Ureter (tissue), 1 donor: ENCODE measurements around the gene COTL1. TPM values are rescaled to one million over a fixed set of nuclear protein-coding genes. Genes with fewer than 3 reads are reported as not detected.
"Not testable (repeated sequence)": the region's sequence is repeated elsewhere in the genome, so short reads cannot be mapped to it uniquely, and the experiment has no call there.

Source experiments
- DNase-seq: peaks from one replicate; pipeline ENCODE4 v3.0.0-alpha.2; 2020; ENCODE audit warnings: low spot score
- total RNA-seq: library from RNA; stranded (reverse); gene quantifications from one replicate; pipeline ENCODE4 v1.2.4, GENCODE V29; 2023
- donor health status: DM: yes; HTN: yes; CAD: no.

Gene COTL1
- total RNA-seq, 1 donor from 2014 or later, result 79.6 TPM

GRCh38 chr16:84643180-84643583, 25.3 kb upstream of the COTL1 start:
- peak; percentile 92 for DNase-seq

DNA sequence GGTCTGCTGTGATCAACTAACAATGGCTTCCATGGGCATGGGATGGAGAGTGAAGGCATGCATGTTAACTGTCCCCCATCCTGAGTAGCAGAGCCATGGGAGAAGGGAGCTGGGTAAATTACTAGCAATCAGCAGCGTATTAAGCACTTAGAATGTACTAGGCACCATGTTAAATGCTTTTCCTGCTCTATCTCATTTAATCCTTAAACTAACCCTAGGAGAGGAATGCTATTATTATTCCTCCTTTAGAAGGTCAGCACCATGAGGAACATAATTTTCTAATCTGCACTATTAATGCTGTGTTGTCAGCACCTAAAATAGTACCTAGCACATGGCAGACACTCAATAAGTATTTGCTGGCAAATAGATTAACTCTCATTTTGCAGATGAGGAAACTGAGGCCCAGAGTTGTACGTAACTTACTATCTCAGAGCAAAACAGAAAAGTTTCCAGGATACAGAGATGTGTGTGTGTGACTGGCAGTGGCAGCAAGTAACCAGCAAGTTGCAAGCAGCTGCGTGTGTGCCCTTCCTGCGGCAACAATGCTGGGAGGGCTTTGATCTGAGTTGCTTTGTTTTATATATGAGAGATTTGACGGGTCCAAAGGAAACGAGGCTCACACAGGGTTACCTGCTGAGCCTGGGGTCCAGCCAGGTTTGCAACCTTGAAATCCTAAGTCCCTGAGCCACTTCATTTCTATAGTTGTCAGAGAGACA, 23.9 kb upstream of the COTL1 start:
- DNase-seq, result no peak

GRCh38 chr16:84640145-84640544, 22.3 kb upstream of the COTL1 start:
- DNase-seq, result no peak

DNA sequence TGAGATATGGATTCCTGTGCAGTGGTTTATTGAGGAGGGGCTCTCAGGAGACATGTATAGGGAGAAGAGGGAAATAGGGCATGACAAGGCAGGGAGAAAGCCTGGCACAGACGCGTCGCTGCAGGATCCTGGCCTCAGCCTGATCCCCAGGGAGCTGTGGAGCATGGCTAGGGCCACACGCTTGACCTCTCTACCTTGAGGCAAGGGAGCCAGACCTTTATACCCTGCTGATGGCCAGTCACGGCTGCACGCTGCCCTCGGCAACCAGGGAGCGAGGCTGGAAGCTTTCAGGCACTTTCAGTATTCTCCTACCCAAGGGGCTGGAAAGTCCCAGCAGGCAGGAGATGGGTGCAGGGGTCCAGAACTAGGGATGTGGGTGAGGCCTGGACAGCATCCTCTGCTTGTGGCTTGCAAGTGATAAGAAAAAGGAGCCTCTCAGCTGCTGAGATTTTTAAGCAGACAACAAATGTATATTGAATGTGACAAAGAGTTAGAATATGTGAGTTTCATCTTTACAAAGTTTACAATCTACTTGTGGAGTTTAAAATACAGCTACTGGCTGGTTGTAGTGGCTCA, 20.4 kb upstream of the COTL1 start:
- no peak for DNase-seq

DNA sequence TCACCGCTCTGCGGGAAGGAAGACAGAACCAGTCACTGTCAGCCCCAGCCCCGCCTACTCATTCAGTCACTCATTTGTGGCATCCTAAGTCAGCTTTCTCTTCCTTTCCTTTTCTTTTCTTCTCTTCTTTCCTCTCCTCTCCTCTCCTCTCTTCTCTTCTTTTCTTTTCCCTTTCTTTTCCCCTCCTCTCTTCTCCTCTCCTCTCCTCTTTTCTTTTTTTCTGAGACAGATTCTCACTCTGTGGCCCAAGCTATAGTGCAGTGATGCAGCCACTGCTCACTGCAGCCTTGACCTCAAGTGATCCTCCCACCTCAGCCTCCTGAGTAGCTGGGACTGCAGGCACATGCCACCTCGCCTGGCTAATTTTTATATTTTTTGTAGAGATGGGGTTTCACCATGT, 19.8 kb upstream of the COTL1 start:
- DNase-seq, result no peak

GRCh38 chr16:84635702-84636101, 17.8 kb upstream of the COTL1 start:
- no peak for DNase-seq

DNA sequence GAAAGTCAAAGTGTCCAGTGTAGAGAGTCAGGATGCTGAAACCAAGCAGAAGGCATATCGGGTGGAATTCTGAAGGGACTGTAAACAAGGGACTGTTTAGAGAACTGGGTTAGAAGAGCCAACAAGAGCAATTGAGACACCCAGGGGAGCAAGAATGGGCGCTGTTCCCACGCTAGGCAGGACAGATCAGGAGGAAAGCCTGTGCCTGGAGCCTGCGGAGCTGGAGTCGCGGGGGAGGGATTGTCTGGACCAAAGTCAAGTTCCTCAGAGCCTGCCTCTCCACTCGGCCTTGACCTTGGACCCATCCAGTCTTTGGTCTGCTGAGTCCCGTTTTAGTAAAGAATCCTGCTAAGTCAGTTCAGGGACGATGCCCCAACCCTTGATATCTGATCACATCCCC, 15.7 kb upstream of the COTL1 start:
- DNase-seq, result peak; percentile 63

DNA sequence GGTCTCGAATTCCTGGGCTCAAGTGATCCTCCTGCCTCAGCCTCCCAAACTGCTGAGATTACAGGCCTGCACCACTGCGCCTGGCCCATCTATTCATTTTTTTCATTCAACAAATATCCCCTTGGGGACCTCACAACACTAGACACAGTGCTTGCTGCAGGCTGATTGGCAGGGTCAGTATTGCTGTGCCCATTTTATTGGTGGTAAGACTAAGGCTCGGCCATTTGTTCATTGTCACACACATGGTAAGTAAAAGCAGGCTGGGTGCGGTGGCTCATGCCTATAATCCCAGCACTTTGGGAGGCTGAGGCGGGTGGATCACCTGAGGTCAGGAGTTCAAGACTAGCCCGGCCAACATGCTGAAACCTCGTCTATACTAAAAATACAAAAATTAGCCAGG, 15.0 kb upstream of the COTL1 start:
- not testable (repeated sequence) for DNase-seq

DNA sequence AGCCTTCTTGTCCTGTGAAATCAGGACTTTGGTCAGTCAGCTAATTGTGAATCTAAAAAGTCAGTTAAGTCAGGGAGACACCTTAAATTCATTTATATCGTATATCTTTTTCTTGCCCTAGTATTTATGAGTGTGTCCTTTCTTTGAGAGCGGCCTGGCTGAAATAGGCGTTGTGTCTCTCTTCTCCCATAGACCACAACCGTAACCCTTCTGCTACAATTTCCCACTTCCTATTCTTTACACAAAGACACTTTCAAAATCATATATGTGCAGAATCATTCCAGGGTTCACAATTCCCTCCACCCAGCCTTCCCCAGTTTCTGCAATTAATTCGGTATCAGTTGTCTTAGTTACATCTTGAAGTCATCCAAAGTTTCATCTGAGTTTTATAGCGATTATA, 14.0 kb upstream of the COTL1 start:
- DNase-seq, result no peak

GRCh38 chr16:84631153-84631466, 13.2 kb upstream of the COTL1 start:
- DNase-seq, result no peak

GRCh38 chr16:84630446-84631152, 12.7 kb upstream of the COTL1 start:
- no peak for DNase-seq

GRCh38 chr16:84630009-84630408, 12.1 kb upstream of the COTL1 start:
- DNase-seq, result no peak

GRCh38 chr16:84629580-84629979, 11.7 kb upstream of the COTL1 start:
- DNase-seq, result no peak

DNA sequence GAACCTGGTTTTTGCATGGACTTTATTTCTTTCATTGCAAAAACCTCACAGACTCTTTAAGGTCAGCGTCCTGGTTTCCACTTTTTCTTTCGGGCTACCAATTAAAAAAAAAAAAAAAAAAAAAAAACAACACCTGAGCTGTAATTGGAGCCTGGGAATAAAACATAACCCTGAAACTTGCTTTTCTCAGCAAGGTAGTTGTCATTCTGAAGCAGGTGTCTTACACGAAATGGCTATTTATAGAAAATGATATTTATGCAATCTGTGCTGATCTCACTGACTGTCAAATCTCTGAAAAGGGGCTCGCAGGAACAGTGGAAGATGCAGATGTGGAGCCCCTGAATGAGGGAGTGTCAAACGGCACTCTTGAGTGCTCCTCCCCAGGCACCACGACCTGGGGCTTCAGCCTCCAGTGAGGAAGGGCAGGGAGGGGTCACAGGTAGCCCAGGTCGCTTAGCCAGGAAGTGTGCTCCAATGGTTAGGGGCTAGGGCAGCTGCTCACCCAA, 10.4 kb upstream of the COTL1 start:
- no peak for DNase-seq

- no peak for DNase-seq
Observed at GRCh38 chr16:84625556-84625955, 7.7 kb upstream of the COTL1 start.

DNA sequence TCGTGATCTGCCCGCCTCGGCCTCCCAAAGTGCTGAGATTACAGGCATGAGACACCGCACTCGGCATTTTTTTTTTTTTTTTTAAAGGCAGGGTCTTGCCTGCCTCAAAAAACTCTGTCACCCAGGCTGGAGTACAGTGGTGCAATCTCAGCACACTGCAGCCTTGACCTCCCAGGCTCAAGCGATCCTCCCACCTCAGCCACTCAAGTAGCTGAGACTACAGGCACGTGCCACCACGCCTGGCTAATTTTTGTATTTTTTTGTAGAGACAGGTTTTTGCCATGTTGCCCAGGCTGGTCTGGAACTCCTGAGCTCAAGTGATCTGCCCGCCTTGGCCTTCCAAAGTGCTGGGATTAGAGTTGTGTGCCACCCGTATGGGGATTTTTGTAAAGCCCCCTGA, 3.0 kb upstream of the COTL1 start:
- not testable (repeated sequence) for DNase-seq

DNA sequence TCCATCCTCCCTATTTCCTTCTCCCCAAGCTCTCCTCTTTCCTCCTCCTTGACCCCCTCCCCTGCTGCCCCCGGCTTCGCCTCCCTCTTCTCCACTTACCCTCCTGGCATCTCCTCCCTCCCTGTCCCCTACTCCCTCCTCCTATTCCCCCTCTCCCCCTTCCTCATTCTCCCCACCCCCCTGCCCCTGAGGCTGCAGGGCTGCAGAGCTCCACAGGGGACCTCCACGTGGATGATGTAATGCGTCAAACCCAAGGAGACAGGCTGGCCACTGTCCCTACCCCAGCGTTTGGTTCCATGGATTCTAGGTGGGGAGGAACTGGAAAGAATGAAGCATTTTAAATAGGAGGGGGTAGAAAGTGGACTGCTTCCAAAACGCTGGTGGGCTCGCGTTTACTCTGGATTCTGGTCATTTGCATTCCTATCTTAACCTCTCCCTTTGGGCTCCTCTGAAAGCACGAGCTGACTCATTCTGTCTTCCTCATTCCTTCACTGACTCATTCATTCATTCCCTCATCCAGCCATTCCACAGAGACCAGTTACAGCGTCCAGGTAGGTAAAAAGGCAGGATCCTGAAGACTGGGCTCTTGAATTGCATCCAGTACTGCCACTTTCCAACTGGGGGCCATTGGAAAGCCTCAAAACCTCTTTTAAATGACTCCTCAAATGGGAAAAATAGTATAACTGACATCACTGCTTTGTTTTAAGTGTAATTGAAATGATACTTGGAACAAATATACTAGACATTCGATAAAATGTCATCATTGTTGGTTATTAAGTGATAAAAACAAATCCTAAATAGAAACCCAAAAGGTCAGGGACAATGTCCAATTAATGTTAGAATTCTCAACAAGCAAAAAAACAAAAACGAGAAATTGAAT, 943 bp upstream of the COTL1 start:
- no peak for DNase-seq

GRCh38 chr16:84617041-84617790, 662 bp downstream of the COTL1 start:
- DNase-seq, result no peak

DNA sequence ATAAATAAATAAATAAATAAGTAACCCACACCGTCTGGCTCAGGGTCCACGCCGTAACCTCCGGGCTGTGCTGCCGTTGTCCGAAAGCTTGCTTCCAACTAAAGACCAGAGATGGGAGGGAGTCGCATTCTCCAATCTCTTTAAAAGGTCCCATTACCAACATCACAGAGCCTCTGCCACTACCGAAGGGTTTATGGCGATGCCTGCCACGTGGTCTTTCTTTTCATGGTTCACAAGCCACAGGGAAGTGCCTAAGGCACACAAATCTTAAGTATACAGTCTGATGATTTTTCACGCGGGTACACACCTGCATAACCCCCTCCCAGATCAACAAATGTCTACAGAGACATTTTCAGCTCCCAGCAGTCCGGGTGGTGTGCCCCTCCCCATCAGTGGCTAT, 1.4 kb downstream of the COTL1 start:
- no peak for DNase-seq

DNA sequence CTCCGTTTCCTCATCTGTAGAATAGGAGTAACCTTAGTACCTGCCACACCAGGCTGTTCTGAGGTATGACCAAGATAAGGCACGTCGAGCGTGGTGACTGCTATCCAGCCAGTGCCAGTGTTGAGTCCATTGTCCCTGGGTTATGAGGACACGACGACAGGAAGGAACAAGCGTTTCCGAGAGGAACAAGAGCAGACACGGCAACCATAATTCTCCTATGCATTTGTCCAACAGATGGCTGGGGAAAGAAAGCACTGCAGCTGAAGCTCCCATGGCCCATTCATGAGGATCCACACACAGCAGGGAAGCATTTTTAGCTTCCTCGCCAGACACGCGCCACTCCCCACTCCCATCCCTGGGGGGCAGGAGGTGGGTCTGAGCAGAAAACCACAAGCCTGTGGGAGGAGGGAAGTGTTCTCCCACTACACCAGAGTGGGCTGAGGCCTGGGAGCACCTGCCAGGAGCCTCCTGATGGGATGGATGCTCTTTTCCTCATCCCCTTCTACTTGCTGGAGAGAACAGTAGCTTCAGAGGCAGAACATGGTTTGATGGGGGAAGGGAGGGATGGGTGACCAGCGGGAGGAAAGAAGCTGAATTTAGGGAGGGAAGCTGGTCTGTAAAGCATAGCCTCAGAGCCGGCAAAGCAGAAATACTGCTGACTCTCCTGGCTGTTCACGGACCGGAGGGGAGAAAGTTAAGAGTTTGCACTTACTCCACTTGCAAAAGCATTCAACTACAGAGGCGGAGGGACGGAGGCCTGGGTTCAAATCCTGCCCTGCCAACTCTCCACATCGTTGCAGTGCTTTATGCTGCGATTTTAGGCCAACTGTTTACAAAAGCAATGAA, 2.7 kb downstream of the COTL1 start:
- DNase-seq, result no peak

- DNase-seq, result no peak
Observed at GRCh38 chr16:84614623-84614967, 3.3 kb downstream of the COTL1 start.
